H1 (cell line): Measurements from ENCODE around the gene GAPT. TPM values are rescaled to one million over a fixed set of nuclear protein-coding genes. Genes with fewer than 3 reads are reported as not detected.
A peak's percentile ranks its signal among the peaks of the same experiment; 100 is the strongest.

ENCODE experiments used
- CTCF ChIA-PET: fragments of 300-600 bp; sonication (Branson Sonifier 250); formaldehyde crosslinking; loops from one replicate; lab custom pipeline; 2021; ENCODE audit not compliant: partially characterized antibody; lab: Charles Lee
- POLR2A ChIA-PET: fragments of 300-600 bp; sonication (Branson Sonifier 250); formaldehyde crosslinking; loops from one replicate; lab custom pipeline; 2021; ENCODE audit warnings: inconsistent platforms; ENCODE audit not compliant: partially characterized antibody; lab: Charles Lee
- DNase-seq, 2 experiments: peaks; one replicate each; pipeline versions ENCODE4 v3.0.0 to v3.0.0-alpha.2; 2010 to 2022; ENCODE audit warnings: low spot score in 2 of 2, low read depth in 1 of 2, mixed read lengths in 1 of 2
- FAIRE-seq: peaks from 2 replicates; lab custom pipeline; 2011; peaks lifted over from hg19 to GRCh38; lab: Jason Lieb, UNC
- H2AFZ ChIP-seq: 2 replicates; pipeline ENCODE4 v1.8.1; 2012; ENCODE audit warnings: low read length, inconsistent platforms
- H2AK5ac ChIP-seq: 2 replicates; pipeline ENCODE4 v1.6.1; 2013; ENCODE audit warnings: low read depth, low read length
- H2BK120ac ChIP-seq: replicated peaks from 2 replicates; pipeline ENCODE3; 2013; ENCODE audit warnings: low read depth, low read length, inconsistent platforms
- H2BK12ac ChIP-seq: 2 replicates; pipeline ENCODE4 v1.6.1; 2013; ENCODE audit warnings: low read depth, low read length
- H2BK15ac ChIP-seq: 2 replicates; pipeline ENCODE4 v1.6.1; 2013; ENCODE audit warnings: low read length
- H2BK20ac ChIP-seq: 2 replicates; pipeline ENCODE4 v1.6.1; 2013; ENCODE audit warnings: low read length
- H2BK5ac ChIP-seq: 2 replicates; pipeline ENCODE4 v1.6.1; 2013; ENCODE audit warnings: low read depth, low read length
- H3K14ac ChIP-seq: 2 replicates; pipeline ENCODE4 v1.6.1; 2013; ENCODE audit warnings: inconsistent platforms; ENCODE audit not compliant: insufficient read length
- H3K18ac ChIP-seq: 2 replicates; pipeline ENCODE4 v1.6.1; 2013; ENCODE audit warnings: low read length; ENCODE audit errors: extremely low read depth
- H3K23ac ChIP-seq: 2 replicates; pipeline ENCODE4 v1.6.1; 2013; ENCODE audit warnings: inconsistent platforms; ENCODE audit not compliant: insufficient read length
- H3K23me2 ChIP-seq: 2 replicates; pipeline ENCODE4 v1.6.1; 2013; ENCODE audit warnings: low read depth, low read length
- H3K27ac ChIP-seq: 2 replicates; pipeline ENCODE4 v1.6.1; 2011; ENCODE audit warnings: low read depth, low read length, inconsistent platforms
- H3K27me3 ChIP-seq, 4 experiments: replicated peaks in 1 of 4; 1 replicate in 1 of 4; 2 replicates in 3 of 4; pipeline versions ENCODE4 v1.6.1 to v1.8.1; 2011 to 2013; ENCODE audit warnings: low read length in 3 of 4, mild to moderate bottlenecking in 3 of 4, inconsistent platforms in 2 of 4, mixed read lengths in 2 of 4, moderate library complexity in 1 of 4; ENCODE audit not compliant: control insufficient read depth in 3 of 4, insufficient read depth in 3 of 4; ENCODE audit errors: extremely low read depth in 1 of 4
- H3K36me3 ChIP-seq, 4 experiments: 2 replicates each; pipeline versions ENCODE4 v1.6.1 to v1.8.1; 2011 to 2013; ENCODE audit warnings: mild to moderate bottlenecking in 4 of 4, low read length in 3 of 4, moderate library complexity in 2 of 4, control low read depth in 1 of 4, inconsistent platforms in 1 of 4; ENCODE audit not compliant: insufficient read depth in 4 of 4, control insufficient read depth in 2 of 4
- H3K4ac ChIP-seq: replicated peaks from 2 replicates; pipeline ENCODE3; 2013; ENCODE audit warnings: low read length, low read depth, mixed read lengths, inconsistent platforms; ENCODE audit not compliant: insufficient read length
- H3K4me1 ChIP-seq, 4 experiments: replicated peaks in 1 of 4; 1 replicate in 1 of 4; 2 replicates in 3 of 4; pipeline versions ENCODE4 v1.6.1 to v1.8.1; 2011 to 2013; ENCODE audit warnings: low read length in 3 of 4, inconsistent platforms in 2 of 4, mixed read lengths in 1 of 4; ENCODE audit not compliant: insufficient read depth in 4 of 4, control insufficient read depth in 3 of 4
- H3K4me2 ChIP-seq, 2 experiments: 2 replicates each; pipeline versions ENCODE4 v1.6.1 to v1.8.1; 2011 to 2013; ENCODE audit warnings: low read depth in 2 of 2, low read length in 2 of 2, control low read depth in 1 of 2, inconsistent platforms in 1 of 2, mild to moderate bottlenecking in 1 of 2; ENCODE audit not compliant: insufficient read depth in 1 of 2
- H3K4me3 ChIP-seq, 4 experiments: fragments of 200-600, 300-600 bp in 1 of 4; sonication (generic), shearing (Covaris generic), sonication (Bioruptor Twin) in 1 of 4; 2 replicates each; pipeline versions ENCODE4 v1.5.1 to v1.8.1; 2011 to 2016; ENCODE audit warnings: low read length in 4 of 4, low read depth in 3 of 4, control low read depth in 2 of 4, inconsistent platforms in 2 of 4, mild to moderate bottlenecking in 2 of 4, mixed read lengths in 1 of 4, moderate library complexity in 1 of 4; ENCODE audit not compliant: insufficient read depth in 2 of 4; ENCODE audit errors: extremely low read depth in 1 of 4
- H3K56ac ChIP-seq: replicated peaks from 2 replicates; pipeline ENCODE3; 2013; ENCODE audit warnings: low read depth, mild to moderate bottlenecking, mixed read lengths, low read length, inconsistent platforms; ENCODE audit not compliant: insufficient read length
- H3K79me1 ChIP-seq: 2 replicates; pipeline ENCODE4 v1.6.1; 2013; ENCODE audit warnings: low read depth, low read length, control low read depth
- H3K79me2 ChIP-seq, 2 experiments: 2 replicates each; pipeline versions ENCODE4 v1.6.1 to v1.8.1; 2012 to 2013; ENCODE audit warnings: low read length in 2 of 2, mild to moderate bottlenecking in 2 of 2, inconsistent platforms in 1 of 2; ENCODE audit not compliant: insufficient read depth in 2 of 2, control insufficient read depth in 1 of 2
- H3K9ac ChIP-seq, 4 experiments: replicated peaks in 1 of 4; 1 replicate in 1 of 4; 2 replicates in 3 of 4; pipeline versions ENCODE4 v1.6.1 to v1.8.1; 2011 to 2013; ENCODE audit warnings: low read depth in 3 of 4, low read length in 3 of 4, control low read depth in 2 of 4, mild to moderate bottlenecking in 2 of 4, moderate library complexity in 2 of 4, inconsistent platforms in 1 of 4; ENCODE audit errors: extremely low read depth in 1 of 4
- H3K9me3 ChIP-seq, 2 experiments: 2 replicates each; pipeline versions ENCODE4 v1.6.1 to v1.8.1; 2012 to 2013; ENCODE audit warnings: mild to moderate bottlenecking in 2 of 2, moderate library complexity in 2 of 2, control low read depth in 1 of 2, inconsistent platforms in 1 of 2, low read depth in 1 of 2, low read length in 1 of 2, mixed read lengths in 1 of 2; ENCODE audit not compliant: insufficient read depth in 2 of 2
- H4K20me1 ChIP-seq, 2 experiments: replicated peaks in 1 of 2; 2 replicates each; pipeline versions ENCODE3 to v1.8.1; 2011 to 2013; ENCODE audit warnings: inconsistent platforms in 2 of 2, low read length in 2 of 2, mild to moderate bottlenecking in 1 of 2; ENCODE audit not compliant: insufficient read depth in 2 of 2, control insufficient read depth in 1 of 2
- H4K5ac ChIP-seq: 2 replicates; pipeline ENCODE4 v1.6.1; 2013; ENCODE audit warnings: low read length, low read depth, mixed read lengths, inconsistent platforms; ENCODE audit not compliant: insufficient read length
- H4K8ac ChIP-seq: 2 replicates; pipeline ENCODE4 v1.8.0; 2013; ENCODE audit warnings: mild to moderate bottlenecking, moderate library complexity, low read length, inconsistent platforms; ENCODE audit not compliant: insufficient read depth; ENCODE audit errors: extremely low read depth
- H4K91ac ChIP-seq: replicated peaks from 2 replicates; pipeline ENCODE3; 2013; ENCODE audit warnings: low read length, mixed read lengths, inconsistent platforms; ENCODE audit not compliant: insufficient read length
- BACH1 ChIP-seq: IDR thresholded peaks from 2 replicates; pipeline ENCODE4 v1.6.1; 2012; ENCODE audit warnings: low read length, improper control_type of control experiment
- HDAC2 ChIP-seq, 2 experiments: fragments of 300-600 bp in 1 of 2; sonication (generic) in 1 of 2; IDR thresholded peaks; 2 replicates each; pipeline ENCODE4 v1.6.1; 2011 to 2012; ENCODE audit warnings: low read depth in 2 of 2, low read length in 2 of 2, mild to moderate bottlenecking in 2 of 2, moderate library complexity in 2 of 2, borderline replicate concordance in 1 of 2, inconsistent platforms in 1 of 2
- SIN3A ChIP-seq, 2 experiments: IDR thresholded peaks in 1 of 2; conservative IDR thresholded peaks in 1 of 2; 2 replicates each; pipeline ENCODE4 v1.6.1; 2011 to 2012; ENCODE audit warnings: low read length in 2 of 2, improper control_type of control experiment in 1 of 2, low read depth in 1 of 2, mild to moderate bottlenecking in 1 of 2
- ZNF274 ChIP-seq: IDR thresholded peaks from 2 replicates; pipeline ENCODE4 v1.7.0; 2012; ENCODE audit warnings: low read length, borderline replicate concordance; ENCODE audit errors: extremely low read depth
- polyA plus RNA-seq, 7 experiments: library from polyadenylated mRNA; depleted of rRNA in 3 of 7; stranded (reverse) in 5 of 7; unstranded in 2 of 7; fragments of >200 nt in 5 of 7; fragments of 200-250 nt in 2 of 7; gene quantifications; 1 replicate in 5 of 7; 2 replicates in 1 of 7; 4 replicates in 1 of 7; pipeline versions ENCODE4 v1.2.1 to v1.2.3, GENCODE V29; 2011 to 2013; ENCODE audit warnings: missing spikeins in 2 of 7, mixed read lengths in 2 of 7
- total RNA-seq: library from RNA; stranded (reverse); fragmentation: NEBNext Ultra II Directional; extraction: Animal tissue kit (Norgen Biotek cat#: 25700); gene quantifications from 2 replicates; pipeline ENCODE4 v1.2.1, GENCODE V29; 2021

The GAPT gene
- total and polyA plus RNA-seq, 2 of the 8 experiments (the other 6 are each of a cell fraction or from before 2014, with no cell fraction given), result not detected

DNA sequence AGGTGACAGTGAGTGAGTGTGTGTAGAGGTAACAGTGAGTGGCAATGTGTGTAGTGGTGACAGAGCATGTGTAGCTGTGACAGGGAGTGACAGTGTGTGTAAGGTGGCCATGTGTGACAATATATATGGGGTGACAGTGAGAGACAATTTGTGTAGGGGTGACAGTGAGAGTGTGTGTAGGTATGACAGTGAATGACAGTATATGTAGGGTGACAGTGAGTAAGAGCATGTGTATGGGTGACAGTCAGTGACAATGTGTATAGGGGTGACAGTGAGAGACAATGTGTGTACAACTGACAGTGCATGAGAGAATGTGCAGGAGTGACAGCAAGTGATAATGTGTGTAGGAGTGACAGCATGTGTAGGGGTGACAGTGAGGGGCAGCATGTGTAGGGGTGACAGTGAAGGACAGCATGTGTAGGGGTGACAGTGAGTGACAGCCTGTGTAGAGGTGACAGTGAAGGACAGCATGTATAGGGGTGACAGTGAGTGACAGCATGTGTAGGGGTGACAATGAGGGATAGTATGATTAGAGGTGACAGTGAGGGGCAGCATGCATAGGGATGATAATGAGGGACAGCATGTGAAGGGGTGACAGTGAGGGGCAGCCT is 10.1 kb upstream of the GAPT start:
- Histone ChIP-seq H4K91ac (peak overlapping the region; percentile 29), H3K9me3 (0 out of 4 replicates have a peak, but pooled peaks cover 0 to 2% of the 10 kb centered on the region in 2 experiments), H3K18ac (no peak overlapping the region), H3K79me2 (0 out of 4 replicates have a peak, but pooled peaks cover 0 to 3% of the 10 kb centered on the region in 2 experiments), H2BK120ac (no peak overlapping the region), H4K8ac (no peak overlapping the region), H3K9ac (no peak overlapping the region), H3K14ac (no peak overlapping the region), H3K23ac (peak overlapping the region; percentile 9), H3K4ac (peak overlapping the region; percentile 39), H3K4me3 (no peak overlapping the region), H3K4me1 (no peaks in the 10 kb centered on the region; a peak in 1 of 7 replicates), H3K27ac (no peak overlapping the region), H4K5ac (no peak overlapping the region), H2BK12ac (no peak overlapping the region), H3K23me2 (peaks cover 3% of the 10 kb centered on the region; the same call in 1 of the 2 replicates), H3K79me1 (no peaks in the 10 kb centered on the region), H2BK20ac (no peak overlapping the region), H4K20me1 (peaks cover 0 to 5% of the 10 kb centered on the region in 2 experiments), H3K36me3 (no peaks in the 10 kb centered on the region), H3K27me3 (no peaks in the 10 kb centered on the region), H3K56ac (no peak overlapping the region), H2AK5ac (peak overlapping the region; percentile 16; the same call in 1 of the 2 replicates), H3K4me2 (no peak overlapping the region), H2BK15ac (0 out of 2 replicates have a peak overlapping the region, but pooled peaks have one; percentile 83), H2BK5ac (no peak overlapping the region; the same call in 1 of the 2 replicates), H2AFZ (no peak overlapping the region)
- CTCF ChIA-PET, result no interaction called here
- no peak for FAIRE-seq
- POLR2A ChIA-PET, result no interaction called here
- TF ChIP-seq ZNF274 (no peak), SIN3A (conservative IDR thresholded peaks at IDR 0.05 in 1 of 2, IDR thresholded peaks at IDR 0.05 in 1 of 2; ENCODE audit: low read depth in 1 of 2, low read length in 2 of 2) (no peak), BACH1 (no peak), HDAC2 (IDR thresholded peaks at IDR 0.05; ENCODE audit: borderline replicate concordance in 1 of 2, low read depth in 2 of 2, low read length in 2 of 2) (no peak)
- DNase-seq, result no peak
